Neural cell (in vitro differentiated cells): Measurements from ENCODE around the gene KLHL15. TPM values are rescaled to one million over a fixed set of nuclear protein-coding genes. Genes with fewer than 3 reads are reported as not detected.

ENCODE experiments used
- H2AFZ ChIP-seq: fragments of 200-600, 300-800 bp; sonication (generic), shearing (Covaris generic); 2 replicates; pipeline ENCODE4 v1.6.0; 2014; ENCODE audit warnings: low read depth, mild to moderate bottlenecking, antibody characterized with exemption, low read length, moderate library complexity
- H3F3A ChIP-seq: fragments of 200-600 bp; shearing (Covaris generic); 2 replicates; pipeline ENCODE4 v1.6.1; 2016; ENCODE audit warnings: mild to moderate bottlenecking, moderate library complexity, mixed read lengths, antibody characterized with exemption, low read length; ENCODE audit not compliant: insufficient read depth, poor library complexity, severe bottlenecking
- H3K27ac ChIP-seq: fragments of 200-600, 300-800 bp; sonication (generic), shearing (Covaris generic); 2 replicates; pipeline ENCODE4 v1.5.1; 2014; ENCODE audit warnings: mild to moderate bottlenecking, low read length, moderate library complexity
- H3K27me3 ChIP-seq: fragments of 300-800, 200-600 bp; sonication (generic), shearing (Covaris generic); 2 replicates; pipeline ENCODE4 v1.6.0; 2014; ENCODE audit warnings: mild to moderate bottlenecking, low read depth, low read length, moderate library complexity; ENCODE audit not compliant: insufficient read depth
- H3K36me3 ChIP-seq: fragments of 300-800, 200-600 bp; sonication (generic), shearing (Covaris generic); 2 replicates; pipeline ENCODE4 v1.5.1; 2014; ENCODE audit warnings: mild to moderate bottlenecking, antibody characterized with exemption, low read length, moderate library complexity; ENCODE audit not compliant: insufficient read depth
- H3K4me2 ChIP-seq: fragments of 300-800, 200-600 bp; sonication (generic), shearing (Covaris generic); 2 replicates; pipeline ENCODE4 v1.6.0; 2014; ENCODE audit warnings: mild to moderate bottlenecking, low read length
- H3K4me3 ChIP-seq: fragments of 300-800, 200-600 bp; sonication (generic), shearing (Covaris generic); 2 replicates; pipeline ENCODE4 v1.5.1; 2014; ENCODE audit warnings: mild to moderate bottlenecking, low read length, moderate library complexity
- H3K79me2 ChIP-seq: fragments of 200-600 bp; shearing (Covaris generic); replicated peaks from 2 replicates; pipeline ENCODE4 v1.6.0; 2014; ENCODE audit warnings: mild to moderate bottlenecking, low read length, moderate library complexity; ENCODE audit not compliant: insufficient read depth
- H3K9ac ChIP-seq: fragments of 300-800, 200-600 bp; sonication (generic), shearing (Covaris generic); 2 replicates; pipeline ENCODE4 v1.6.1; 2016; ENCODE audit warnings: mild to moderate bottlenecking, low read length, mixed read lengths
- H3K9me2 ChIP-seq: fragments of 200-600 bp; shearing (Covaris generic); 2 replicates; pipeline ENCODE4 v1.6.1; 2016; ENCODE audit warnings: mild to moderate bottlenecking, low read length, mixed read lengths; ENCODE audit not compliant: insufficient read depth
- H3K9me3 ChIP-seq: fragments of 200-600, 300-800 bp; sonication (generic), shearing (Covaris generic); 2 replicates; pipeline ENCODE4 v1.6.1; 2016; ENCODE audit warnings: mild to moderate bottlenecking, mixed run types, low read length, moderate library complexity, mixed read lengths
- H4K20me1 ChIP-seq: fragments of 200-600 bp; shearing (Covaris generic); 2 replicates; pipeline ENCODE4 v1.6.1; 2016; ENCODE audit warnings: mild to moderate bottlenecking, mixed run types; ENCODE audit not compliant: insufficient read depth
- EP300 ChIP-seq: fragments of 450-650 bp; conservative IDR thresholded peaks from 2 replicates; pipeline ENCODE4 v1.6.1; 2014; ENCODE audit warnings: antibody characterized with exemption, mild to moderate bottlenecking, moderate library complexity; ENCODE audit not compliant: poor library complexity, severe bottlenecking
- EZH2 ChIP-seq: fragments of 200-600, 300-800 bp; shearing (Covaris generic), sonication (generic); IDR thresholded peaks from 2 replicates; pipeline ENCODE4 v1.6.1; 2014; ENCODE audit warnings: antibody characterized with exemption, low read length, borderline replicate concordance, mild to moderate bottlenecking; ENCODE audit not compliant: insufficient read depth, poor library complexity, severe bottlenecking
- MXI1 ChIP-seq: fragments of 450-650 bp; conservative IDR thresholded peaks from 2 replicates; pipeline ENCODE4 v1.6.1; 2014; ENCODE audit warnings: antibody characterized with exemption, mild to moderate bottlenecking; ENCODE audit not compliant: poor library complexity, severe bottlenecking
- POLR2AphosphoS5 ChIP-seq: IDR thresholded peaks from 2 replicates; pipeline ENCODE4 v1.6.1; 2012
- RAD21 ChIP-seq: fragments of 450-650 bp; conservative IDR thresholded peaks from 2 replicates; pipeline ENCODE4 v1.6.1; 2014; ENCODE audit warnings: antibody characterized with exemption, mild to moderate bottlenecking, moderate library complexity
- SMC3 ChIP-seq: fragments of 450-650 bp; conservative IDR thresholded peaks from 2 replicates; pipeline ENCODE4 v1.6.1; 2014; ENCODE audit warnings: antibody characterized with exemption, mild to moderate bottlenecking, moderate library complexity; ENCODE audit not compliant: poor library complexity
- TAF1 ChIP-seq: IDR thresholded peaks from 2 replicates; pipeline ENCODE4 v1.6.1; 2012; ENCODE audit warnings: low read depth
- polyA plus RNA-seq: library from polyadenylated mRNA; depleted of rRNA; stranded (reverse); fragments of >200 nt; gene quantifications from 2 replicates; pipeline ENCODE4 v1.2.3, GENCODE V29; 2014
- TF ChIP-seq, protein P1 (sequence below): fragments of 450-650 bp; IDR thresholded peaks from 2 replicates; pipeline ENCODE4 v1.5.1; 2014; ENCODE audit warnings: antibody characterized with exemption, mild to moderate bottlenecking, moderate library complexity; ENCODE audit not compliant: poor library complexity, severe bottlenecking
- TF ChIP-seq, protein P2 (sequence below): IDR thresholded peaks from 2 replicates; pipeline ENCODE4 v1.6.1; 2012; ENCODE audit warnings: borderline replicate concordance

KLHL15 gene
- polyA plus RNA-seq, 1 donor from 2014 or later, result 12.9 TPM

DNA sequence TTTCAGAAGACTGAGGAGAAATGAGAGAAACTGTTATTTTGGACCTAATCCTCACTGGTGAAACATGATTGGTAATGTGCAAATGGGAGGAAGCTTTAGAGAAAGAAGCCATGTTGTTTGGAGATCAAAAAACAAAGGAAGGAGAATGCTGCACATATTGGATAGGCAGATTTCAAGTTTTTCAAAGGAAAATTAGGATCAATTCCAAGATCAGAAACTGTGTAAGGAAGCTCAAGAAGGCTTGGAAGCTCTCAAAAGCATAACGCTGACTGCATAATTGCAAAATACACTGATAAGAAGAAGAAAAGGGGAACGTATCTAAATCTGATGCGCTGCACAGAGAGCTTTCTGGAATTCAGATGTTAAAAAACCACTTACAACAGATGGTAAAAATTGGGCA, 34.6 kb downstream of the KLHL15 start:
- H3K79me2 ChIP-seq, result no peaks in the 10 kb centered on the region
- TF ChIP-seq POLR2AphosphoS5 (no peak), RAD21 (no peak), EP300 (no peak), TAF1 (no peak), MXI1 (no peak), EZH2 (no peak), SMC3 (no peak)
- TF ChIP-seq, protein P1, sequence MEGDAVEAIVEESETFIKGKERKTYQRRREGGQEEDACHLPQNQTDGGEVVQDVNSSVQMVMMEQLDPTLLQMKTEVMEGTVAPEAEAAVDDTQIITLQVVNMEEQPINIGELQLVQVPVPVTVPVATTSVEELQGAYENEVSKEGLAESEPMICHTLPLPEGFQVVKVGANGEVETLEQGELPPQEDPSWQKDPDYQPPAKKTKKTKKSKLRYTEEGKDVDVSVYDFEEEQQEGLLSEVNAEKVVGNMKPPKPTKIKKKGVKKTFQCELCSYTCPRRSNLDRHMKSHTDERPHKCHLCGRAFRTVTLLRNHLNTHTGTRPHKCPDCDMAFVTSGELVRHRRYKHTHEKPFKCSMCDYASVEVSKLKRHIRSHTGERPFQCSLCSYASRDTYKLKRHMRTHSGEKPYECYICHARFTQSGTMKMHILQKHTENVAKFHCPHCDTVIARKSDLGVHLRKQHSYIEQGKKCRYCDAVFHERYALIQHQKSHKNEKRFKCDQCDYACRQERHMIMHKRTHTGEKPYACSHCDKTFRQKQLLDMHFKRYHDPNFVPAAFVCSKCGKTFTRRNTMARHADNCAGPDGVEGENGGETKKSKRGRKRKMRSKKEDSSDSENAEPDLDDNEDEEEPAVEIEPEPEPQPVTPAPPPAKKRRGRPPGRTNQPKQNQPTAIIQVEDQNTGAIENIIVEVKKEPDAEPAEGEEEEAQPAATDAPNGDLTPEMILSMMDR, result no peak
- TF ChIP-seq, protein P2, sequence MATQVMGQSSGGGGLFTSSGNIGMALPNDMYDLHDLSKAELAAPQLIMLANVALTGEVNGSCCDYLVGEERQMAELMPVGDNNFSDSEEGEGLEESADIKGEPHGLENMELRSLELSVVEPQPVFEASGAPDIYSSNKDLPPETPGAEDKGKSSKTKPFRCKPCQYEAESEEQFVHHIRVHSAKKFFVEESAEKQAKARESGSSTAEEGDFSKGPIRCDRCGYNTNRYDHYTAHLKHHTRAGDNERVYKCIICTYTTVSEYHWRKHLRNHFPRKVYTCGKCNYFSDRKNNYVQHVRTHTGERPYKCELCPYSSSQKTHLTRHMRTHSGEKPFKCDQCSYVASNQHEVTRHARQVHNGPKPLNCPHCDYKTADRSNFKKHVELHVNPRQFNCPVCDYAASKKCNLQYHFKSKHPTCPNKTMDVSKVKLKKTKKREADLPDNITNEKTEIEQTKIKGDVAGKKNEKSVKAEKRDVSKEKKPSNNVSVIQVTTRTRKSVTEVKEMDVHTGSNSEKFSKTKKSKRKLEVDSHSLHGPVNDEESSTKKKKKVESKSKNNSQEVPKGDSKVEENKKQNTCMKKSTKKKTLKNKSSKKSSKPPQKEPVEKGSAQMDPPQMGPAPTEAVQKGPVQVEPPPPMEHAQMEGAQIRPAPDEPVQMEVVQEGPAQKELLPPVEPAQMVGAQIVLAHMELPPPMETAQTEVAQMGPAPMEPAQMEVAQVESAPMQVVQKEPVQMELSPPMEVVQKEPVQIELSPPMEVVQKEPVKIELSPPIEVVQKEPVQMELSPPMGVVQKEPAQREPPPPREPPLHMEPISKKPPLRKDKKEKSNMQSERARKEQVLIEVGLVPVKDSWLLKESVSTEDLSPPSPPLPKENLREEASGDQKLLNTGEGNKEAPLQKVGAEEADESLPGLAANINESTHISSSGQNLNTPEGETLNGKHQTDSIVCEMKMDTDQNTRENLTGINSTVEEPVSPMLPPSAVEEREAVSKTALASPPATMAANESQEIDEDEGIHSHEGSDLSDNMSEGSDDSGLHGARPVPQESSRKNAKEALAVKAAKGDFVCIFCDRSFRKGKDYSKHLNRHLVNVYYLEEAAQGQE, result no peak
- H3K27me3 ChIP-seq, result no peaks in the 10 kb centered on the region
- no peak overlapping the region for H3K27ac ChIP-seq
- H3K4me3 ChIP-seq, result no peak overlapping the region
- H3F3A ChIP-seq, result no peaks in the 10 kb centered on the region
- H3K9me3 ChIP-seq, result no peaks in the 10 kb centered on the region
- no peak overlapping the region for H2AFZ ChIP-seq
- H3K4me2 ChIP-seq, result no peak overlapping the region
- H3K36me3 ChIP-seq, result no peaks in the 10 kb centered on the region
- no peaks in the 10 kb centered on the region for H3K9me2 ChIP-seq
- H3K9ac ChIP-seq, result no peak overlapping the region
- H4K20me1 ChIP-seq, result no peaks in the 10 kb centered on the region

DNA sequence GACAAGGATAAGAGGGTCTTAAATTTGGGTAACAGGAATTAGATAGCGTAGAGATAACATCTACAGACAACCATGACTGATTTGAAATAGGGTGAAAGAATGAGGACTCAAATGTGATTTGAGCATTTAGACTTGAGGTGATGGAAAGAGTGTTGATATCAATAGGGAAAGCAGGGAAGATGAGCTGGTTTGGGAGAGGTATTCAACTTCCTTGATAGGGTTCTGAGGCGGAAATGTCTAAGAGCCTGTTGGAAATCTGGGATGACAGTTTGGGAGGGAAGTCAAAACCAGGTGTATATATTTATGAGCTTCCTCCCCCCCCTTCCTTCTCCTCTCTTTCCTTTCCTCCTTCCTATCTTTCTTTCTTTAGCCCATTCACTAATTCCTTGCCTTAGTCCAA, 36.5 kb downstream of the KLHL15 start:
- no peaks in the 10 kb centered on the region for H3K9me2 ChIP-seq
- H3K4me2 ChIP-seq, result no peak overlapping the region
- H3F3A ChIP-seq, result no peaks in the 10 kb centered on the region
- no peaks in the 10 kb centered on the region for H3K79me2 ChIP-seq
- H3K4me3 ChIP-seq, result no peak overlapping the region
- no peaks in the 10 kb centered on the region for H3K36me3 ChIP-seq
- no peaks in the 10 kb centered on the region for H3K27me3 ChIP-seq
- H4K20me1 ChIP-seq, result no peaks in the 10 kb centered on the region
- TF ChIP-seq MXI1, result no peak
- TF ChIP-seq SMC3, result no peak
- TF ChIP-seq, protein P1, result no peak
- TF ChIP-seq, protein P2, result no peak
- TF ChIP-seq TAF1, result no peak
- no peak for TF ChIP-seq EP300
- no peak for TF ChIP-seq POLR2AphosphoS5
- no peak for TF ChIP-seq EZH2
- TF ChIP-seq RAD21, result no peak
- H3K9ac ChIP-seq, result no peak overlapping the region
- H3K27ac ChIP-seq, result no peak overlapping the region
- H3K9me3 ChIP-seq, result no peaks in the 10 kb centered on the region
- no peak overlapping the region for H2AFZ ChIP-seq
